GM23338 (cell line): ENCODE data around the gene NGB. TPM values are rescaled to one million over a fixed set of nuclear protein-coding genes. Genes with fewer than 3 reads are reported as not detected.
A peak's percentile ranks its signal among the peaks of the same experiment; 100 is the strongest.

Source experiments
- ATAC-seq: fragments of 200-7000 bp; cut with Tn5 transposase; 3 replicates; pipeline ENCODE4 v1.9.1; 2020
- DNase-seq: peaks from one replicate; pipeline ENCODE4 v3.0.0-alpha.2; 2015; ENCODE audit warnings: low spot score
- H2AFZ ChIP-seq: fragments of 200-600 bp; sonication (generic); 2 replicates; pipeline ENCODE4 v1.8.0; 2016; ENCODE audit warnings: antibody characterized with exemption, mild to moderate bottlenecking, moderate library complexity
- H3F3A ChIP-seq: fragments of 200-600 bp; sonication (generic); replicated peaks from 2 replicates; pipeline ENCODE4 v1.8.0; 2017; ENCODE audit warnings: antibody characterized with exemption, mixed run types, low read depth
- H3K27ac ChIP-seq: fragments of 200-600 bp; sonication (generic); 2 replicates; pipeline ENCODE4 v1.6.1; 2016; ENCODE audit warnings: low read depth
- H3K27me3 ChIP-seq: fragments of 200-600 bp; sonication (generic); 2 replicates; pipeline ENCODE4 v1.8.0; 2016; ENCODE audit warnings: mild to moderate bottlenecking, mixed run types, moderate library complexity; ENCODE audit not compliant: insufficient read depth
- H3K36me3 ChIP-seq: fragments of 200-600 bp; sonication (generic); 2 replicates; pipeline ENCODE4 v1.8.0; 2016; ENCODE audit warnings: mild to moderate bottlenecking; ENCODE audit not compliant: insufficient read depth
- H3K4me1 ChIP-seq: fragments of 200-600 bp; sonication (generic); 2 replicates; pipeline ENCODE4 v1.8.0; 2016; ENCODE audit warnings: mild to moderate bottlenecking, moderate library complexity; ENCODE audit not compliant: insufficient read depth
- H3K4me2 ChIP-seq: fragments of 200-600 bp; sonication (generic); 2 replicates; pipeline ENCODE4 v1.7.1; 2017; ENCODE audit warnings: mixed run types
- H3K4me3 ChIP-seq: fragments of 200-600 bp; sonication (generic); 2 replicates; pipeline ENCODE4 v1.6.1; 2016; ENCODE audit warnings: mixed run types
- H3K79me2 ChIP-seq: fragments of 200-600 bp; sonication (generic); replicated peaks from 2 replicates; pipeline ENCODE4 v1.8.0; 2017; ENCODE audit warnings: mild to moderate bottlenecking; ENCODE audit not compliant: insufficient read depth
- H3K9me2 ChIP-seq: fragments of 200-600 bp; sonication (generic); 2 replicates; pipeline ENCODE4 v1.8.0; 2017; ENCODE audit not compliant: insufficient read depth
- H4K20me1 ChIP-seq: fragments of 200-600 bp; sonication (generic); replicated peaks from 2 replicates; pipeline ENCODE4 v1.8.0; 2017; ENCODE audit warnings: mild to moderate bottlenecking; ENCODE audit not compliant: insufficient read depth
- H3K27ac Mint-ChIP-seq: 2 replicates; pipeline ENCODE4 v1.8.0; 2020; ENCODE audit warnings: inconsistent platforms, mild to moderate bottlenecking, moderate library complexity, mixed read lengths
- H3K27me3 Mint-ChIP-seq: 3 replicates; pipeline ENCODE4 v1.8.0; 2022; ENCODE audit warnings: low read depth, mild to moderate bottlenecking, moderate library complexity, mixed read lengths, inconsistent platforms; ENCODE audit not compliant: insufficient read depth, poor library complexity
- H3K36me3 Mint-ChIP-seq: 3 replicates; pipeline ENCODE4 v1.8.0; 2021; ENCODE audit warnings: low read depth, mild to moderate bottlenecking, inconsistent platforms, moderate library complexity, mixed read lengths
- H3K4me1 Mint-ChIP-seq: 3 replicates; pipeline ENCODE4 v1.8.0; 2020; ENCODE audit warnings: mild to moderate bottlenecking, inconsistent platforms, mixed read lengths
- H3K4me3 Mint-ChIP-seq: 3 replicates; pipeline ENCODE4 v1.8.0; 2021; ENCODE audit warnings: moderate library complexity, mild to moderate bottlenecking, inconsistent platforms, mixed read lengths
- H3K9me3 Mint-ChIP-seq: 3 replicates; pipeline ENCODE4 v1.8.0; 2020; ENCODE audit warnings: moderate library complexity, mild to moderate bottlenecking, inconsistent platforms, mixed read lengths
- CREB1 ChIP-seq: fragments of 250-450 bp; sonication (Bioruptor Pico); IDR thresholded peaks from 2 replicates; pipeline ENCODE4 v1.5.0; 2020; ENCODE audit warnings: low read depth, mild to moderate bottlenecking, moderate library complexity
- CTCF ChIP-seq, 2 experiments: fragments of 200-600 bp in 1 of 2; sonication (generic) in 1 of 2; conservative IDR thresholded peaks; 2 replicates each; pipeline versions ENCODE4 v1.5.1 to v1.6.1; 2016 to 2017; ENCODE audit warnings: antibody characterized with exemption in 2 of 2, low read depth in 2 of 2, mild to moderate bottlenecking in 2 of 2, moderate library complexity in 1 of 2
- ZNF114 ChIP-seq: fragments of 250-450 bp; sonication (Bioruptor Pico); IDR thresholded peaks from 2 replicates; pipeline ENCODE4 v1.5.0; 2020; ENCODE audit warnings: mild to moderate bottlenecking, moderate library complexity
- ZNF462 ChIP-seq: fragments of 250-450 bp; sonication (Bioruptor Pico); IDR thresholded peaks from 2 replicates; pipeline ENCODE4 v1.5.0; 2020; ENCODE audit warnings: mild to moderate bottlenecking, moderate library complexity
- polyA plus RNA-seq: library from polyadenylated mRNA; unstranded; fragments of >200 nt; fragmentation: Nextera tagmentation; extraction: Ambion mirVana; gene quantifications from 2 replicates; pipeline ENCODE4 v1.2.1, GENCODE V29; 2016
- total RNA-seq: library from RNA; depleted of rRNA; stranded (reverse); fragments of >200 nt; shearing (Covaris generic); gene quantifications from 2 replicates; pipeline ENCODE4 v1.2.3, GENCODE V29; 2014

The NGB gene
- total and polyA plus RNA-seq, 2 experiments from 2014 or later = 0.21 to 1.0 TPM

- no peaks in the 10 kb centered on the region for H3K27me3 ChIP-seq
- H3K9me3 Mint-ChIP-seq = no peaks in the 10 kb centered on the region; the same call in 2 of the 3 replicates
- DNase-seq = peak; percentile 97
- H3K4me3 Mint-ChIP-seq = no peak overlapping the region
- H3K27ac Mint-ChIP-seq = no peak overlapping the region
- no peak overlapping the region for H3K27ac ChIP-seq
- peak; percentile 94 for ATAC-seq
- H3K27me3 Mint-ChIP-seq = peaks cover 1% of the 10 kb centered on the region
- no peaks in the 10 kb centered on the region for H3K79me2 ChIP-seq
- no peaks in the 10 kb centered on the region; the same call in 1 of the 2 replicates for H3K36me3 ChIP-seq
- no peak overlapping the region for H3K4me2 ChIP-seq
- no peak for TF ChIP-seq CREB1
- no peak for TF ChIP-seq ZNF462 (CRISPR knock-in tag)
- no peak for TF ChIP-seq ZNF114 (CRISPR knock-in tag)
- peak; percentile 94 to 97 for TF ChIP-seq CTCF (conservative IDR thresholded peaks at IDR 0.05; ENCODE audit: low read depth in 2 of 2)
- no peaks in the 10 kb centered on the region for H3K4me1 ChIP-seq
- peaks cover 2% of the 10 kb centered on the region; the same call in 1 of the 3 replicates for H3K4me1 Mint-ChIP-seq
- no peaks in the 10 kb centered on the region for H3K9me2 ChIP-seq
- H3K4me3 ChIP-seq = no peak overlapping the region
- H3F3A ChIP-seq = no peaks in the 10 kb centered on the region; the same call in 1 of the 2 replicates
- H3K36me3 Mint-ChIP-seq = peaks cover 16% of the 10 kb centered on the region
- no peak overlapping the region for H2AFZ ChIP-seq
- no peaks in the 10 kb centered on the region; the same call in 1 of the 2 replicates for H4K20me1 ChIP-seq
These were observed 30.1 kb upstream of the NGB start for GRCh38 chr14:77301103-77301502.
